ENCODE data around the gene ME3.

DNA sequence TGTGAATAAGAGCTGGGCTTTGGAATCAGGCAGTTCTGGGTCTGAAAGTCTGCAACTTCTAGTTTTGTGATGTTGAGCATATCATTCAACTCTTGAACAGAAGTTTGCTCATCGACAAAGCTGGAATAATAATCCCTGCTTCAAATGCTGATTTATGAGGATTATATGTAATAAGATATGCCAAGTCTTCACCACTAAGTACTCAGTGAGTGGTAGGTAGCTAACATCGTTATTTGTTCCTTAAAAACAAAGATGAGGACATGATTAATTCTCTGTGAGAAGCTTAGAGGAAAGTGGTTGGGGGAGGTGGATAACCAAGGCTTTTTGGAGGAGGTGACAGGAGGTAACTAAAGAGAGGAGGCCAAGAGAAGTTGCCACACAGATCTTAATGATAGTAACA lies 96.5 kb downstream of the ME3 start:
- TF ChIP-seq, protein P1, sequence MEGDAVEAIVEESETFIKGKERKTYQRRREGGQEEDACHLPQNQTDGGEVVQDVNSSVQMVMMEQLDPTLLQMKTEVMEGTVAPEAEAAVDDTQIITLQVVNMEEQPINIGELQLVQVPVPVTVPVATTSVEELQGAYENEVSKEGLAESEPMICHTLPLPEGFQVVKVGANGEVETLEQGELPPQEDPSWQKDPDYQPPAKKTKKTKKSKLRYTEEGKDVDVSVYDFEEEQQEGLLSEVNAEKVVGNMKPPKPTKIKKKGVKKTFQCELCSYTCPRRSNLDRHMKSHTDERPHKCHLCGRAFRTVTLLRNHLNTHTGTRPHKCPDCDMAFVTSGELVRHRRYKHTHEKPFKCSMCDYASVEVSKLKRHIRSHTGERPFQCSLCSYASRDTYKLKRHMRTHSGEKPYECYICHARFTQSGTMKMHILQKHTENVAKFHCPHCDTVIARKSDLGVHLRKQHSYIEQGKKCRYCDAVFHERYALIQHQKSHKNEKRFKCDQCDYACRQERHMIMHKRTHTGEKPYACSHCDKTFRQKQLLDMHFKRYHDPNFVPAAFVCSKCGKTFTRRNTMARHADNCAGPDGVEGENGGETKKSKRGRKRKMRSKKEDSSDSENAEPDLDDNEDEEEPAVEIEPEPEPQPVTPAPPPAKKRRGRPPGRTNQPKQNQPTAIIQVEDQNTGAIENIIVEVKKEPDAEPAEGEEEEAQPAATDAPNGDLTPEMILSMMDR (conservative IDR thresholded peaks at IDR 0.05; ENCODE audit: low read length) = no peak
- no peak for TF ChIP-seq EZH2phosphoT487 (IDR thresholded peaks at IDR 0.05; ENCODE audit: borderline replicate concordance, low read depth, low read length)
